Mucosa of gallbladder (tissue), 1 donor: Measurements from ENCODE around the gene ZXDC. TPM values are rescaled to one million over a fixed set of nuclear protein-coding genes. Genes with fewer than 3 reads are reported as not detected.

ENCODE experiments used
- DNase-seq: peaks from one replicate; pipeline ENCODE4 v3.0.0-alpha.2; 2020; ENCODE audit warnings: low spot score
- total RNA-seq: library from RNA; stranded (reverse); gene quantifications from one replicate; pipeline ENCODE4 v1.2.1, GENCODE V29; 2021
- donor health status: DM: no; HTN: no; CAD: no.

Gene ZXDC
- total RNA-seq, 1 donor from 2014 or later: 34.6 TPM

DNA sequence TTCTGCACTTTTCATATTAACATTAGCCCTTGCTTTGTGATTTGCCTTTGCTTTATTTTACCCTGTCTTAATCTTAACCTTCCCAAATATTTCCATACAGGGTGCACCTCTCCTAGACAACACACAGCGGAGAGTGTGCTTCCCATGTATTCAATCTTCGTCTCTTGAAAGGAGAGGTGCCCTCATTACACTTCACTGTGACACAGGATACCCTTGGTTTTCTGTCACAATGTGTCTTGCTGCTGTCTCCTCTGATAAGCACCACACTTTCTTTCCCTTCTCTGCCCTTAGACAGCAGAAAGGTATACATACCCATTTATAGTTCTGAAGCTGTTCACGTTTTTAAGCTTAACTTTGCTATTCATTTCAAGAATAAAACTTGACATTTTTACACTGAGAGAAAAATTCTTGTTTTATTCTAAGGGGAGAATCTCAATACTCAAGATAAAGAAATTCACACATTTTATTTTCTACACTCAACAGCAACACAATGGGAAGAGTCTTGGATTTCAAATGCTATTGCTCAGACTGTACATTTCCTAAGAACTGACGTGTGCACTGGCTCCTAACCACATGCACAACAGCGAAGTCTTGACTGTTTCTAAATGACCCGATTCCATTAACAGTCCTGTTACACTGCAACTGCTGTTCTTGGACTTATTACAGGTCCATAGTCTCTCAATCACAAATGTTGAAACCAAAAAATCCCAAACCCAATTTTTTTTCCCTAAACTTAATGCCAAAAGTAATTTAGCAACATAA is 21.1 kb downstream of the ZXDC start:
- DNase-seq: no peak

DNA sequence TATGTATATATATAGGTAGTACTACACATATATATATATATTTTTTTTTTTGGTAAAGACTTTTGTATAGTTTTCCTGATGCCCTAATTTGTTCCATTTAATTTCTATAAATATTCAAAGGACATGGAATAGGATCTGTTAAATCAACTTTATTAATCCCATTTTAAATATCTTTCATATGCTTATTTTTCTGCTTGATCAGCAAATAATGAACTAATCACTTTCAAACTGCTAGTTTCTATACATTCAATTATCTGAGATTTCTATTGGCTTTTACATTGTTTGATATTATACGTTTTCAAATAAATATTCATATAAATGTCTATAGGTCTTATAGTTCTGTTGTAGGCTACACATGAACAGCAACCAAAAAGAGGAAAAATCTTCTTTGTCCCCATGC is 21.7 kb downstream of the ZXDC start:
- no peak for DNase-seq

DNA sequence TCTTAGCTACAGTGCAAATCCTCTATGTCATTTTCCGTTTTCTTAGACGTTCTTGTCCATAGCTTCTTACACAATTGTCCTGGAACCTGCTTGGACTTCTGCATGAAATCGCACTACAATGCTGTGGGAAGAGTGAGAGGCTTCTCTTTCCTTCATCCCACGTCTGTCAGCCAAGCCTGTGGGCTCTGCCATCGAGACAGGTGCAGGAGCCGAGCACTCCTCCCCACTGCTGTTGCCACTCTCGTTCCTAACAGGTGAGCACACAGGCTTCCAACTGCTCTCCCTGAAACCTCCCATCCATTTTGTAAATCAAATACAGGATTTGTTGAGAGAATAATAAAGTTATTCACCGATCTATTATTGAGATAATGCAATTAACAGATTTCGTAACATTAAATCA is 23.5 kb downstream of the ZXDC start:
- DNase-seq: no peak

- no peak for DNase-seq
Measured at GRCh38 chr3:126451511-126451910, 24.2 kb downstream of the ZXDC start.

DNA sequence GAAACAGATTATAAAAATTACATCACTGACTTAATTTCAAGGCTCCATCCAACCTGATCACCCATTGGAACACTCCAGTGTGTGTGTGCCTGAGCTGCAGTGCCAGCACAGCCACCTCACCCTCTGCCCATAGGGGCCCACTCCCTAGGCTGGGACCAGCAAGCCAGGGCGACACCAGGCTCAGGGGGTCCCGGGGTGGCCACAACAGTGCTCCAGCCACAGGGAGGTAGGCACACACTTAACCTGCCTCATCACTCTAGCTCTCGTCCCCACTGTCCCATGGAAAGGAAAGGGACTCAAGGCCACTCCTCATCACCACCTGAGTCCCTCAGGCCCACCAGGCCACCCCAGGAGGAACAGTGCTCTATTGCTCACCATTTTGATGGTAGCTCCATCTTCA is 24.9 kb downstream of the ZXDC start:
- no peak for DNase-seq

DNA sequence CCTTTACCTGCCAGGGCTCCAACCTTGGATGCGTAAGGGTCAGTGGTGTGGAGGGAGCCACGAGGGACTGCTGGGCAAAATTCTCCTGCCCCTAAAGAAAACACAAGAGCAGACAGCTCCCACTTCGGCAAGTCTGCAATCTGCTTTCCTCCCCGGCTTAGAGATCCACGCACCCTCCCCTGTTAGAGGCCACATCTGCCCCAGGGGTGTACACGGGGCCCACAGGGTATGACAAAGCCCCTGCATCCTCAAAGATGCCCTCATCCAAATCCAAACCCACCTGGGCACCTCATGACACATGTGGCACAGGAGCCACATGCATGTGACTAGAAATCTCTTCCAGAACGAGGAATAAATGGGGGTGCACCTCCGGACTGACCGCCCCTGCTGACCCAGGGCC is 25.5 kb downstream of the ZXDC start:
- DNase-seq: no peak

- no peak for DNase-seq
Measured at GRCh38 chr3:126449621-126450051, 26.1 kb downstream of the ZXDC start.

DNA sequence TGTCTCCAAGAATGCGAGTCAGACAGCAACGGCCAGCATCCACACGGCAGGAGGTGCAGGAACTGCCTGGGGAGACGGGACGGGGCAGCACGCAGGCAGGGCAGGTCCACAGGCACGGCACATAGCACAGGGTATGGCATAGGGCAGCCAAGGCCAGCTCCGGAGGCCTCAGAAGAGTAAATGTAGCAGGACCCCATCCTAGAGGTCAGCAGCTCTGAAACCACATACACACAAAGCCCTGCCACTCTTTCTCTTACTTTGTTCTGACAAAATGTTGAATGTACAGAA is 26.9 kb downstream of the ZXDC start:
- no peak for DNase-seq

DNA sequence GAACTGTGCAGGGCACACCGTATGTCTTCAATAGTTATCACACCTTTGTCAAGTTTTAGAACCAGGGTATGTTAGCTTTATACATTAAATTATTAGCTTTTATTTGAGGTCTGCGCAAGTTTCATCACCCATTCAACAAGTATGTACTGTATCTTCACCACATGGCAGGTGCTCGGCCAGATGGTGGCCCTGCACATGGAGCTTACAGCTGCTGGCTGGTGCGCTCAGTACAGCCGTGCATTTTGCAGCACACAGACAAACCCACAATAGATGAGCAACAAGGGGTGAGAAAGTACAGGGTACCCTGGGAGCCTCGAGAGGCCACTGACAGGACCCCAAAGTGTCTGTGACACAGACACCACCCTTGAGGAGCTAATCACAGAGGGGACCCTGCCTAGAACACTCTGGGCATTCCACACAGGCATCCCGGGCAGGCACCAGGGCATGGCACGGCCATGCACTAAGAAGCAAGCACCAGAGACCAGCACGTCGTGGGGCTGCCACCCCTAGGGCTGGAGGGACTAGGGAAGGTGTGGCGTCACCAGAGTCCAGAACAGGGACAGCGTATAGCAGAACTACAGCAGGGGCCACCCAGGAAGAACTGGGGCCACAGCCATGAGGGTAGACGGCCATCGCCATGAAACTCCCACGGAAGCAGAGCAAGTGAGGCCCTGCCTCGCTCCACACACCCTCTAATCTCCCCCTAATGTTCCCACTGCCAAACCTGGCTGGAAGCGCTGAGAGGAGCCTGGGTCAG is 27.4 kb downstream of the ZXDC start:
- no peak for DNase-seq

DNA sequence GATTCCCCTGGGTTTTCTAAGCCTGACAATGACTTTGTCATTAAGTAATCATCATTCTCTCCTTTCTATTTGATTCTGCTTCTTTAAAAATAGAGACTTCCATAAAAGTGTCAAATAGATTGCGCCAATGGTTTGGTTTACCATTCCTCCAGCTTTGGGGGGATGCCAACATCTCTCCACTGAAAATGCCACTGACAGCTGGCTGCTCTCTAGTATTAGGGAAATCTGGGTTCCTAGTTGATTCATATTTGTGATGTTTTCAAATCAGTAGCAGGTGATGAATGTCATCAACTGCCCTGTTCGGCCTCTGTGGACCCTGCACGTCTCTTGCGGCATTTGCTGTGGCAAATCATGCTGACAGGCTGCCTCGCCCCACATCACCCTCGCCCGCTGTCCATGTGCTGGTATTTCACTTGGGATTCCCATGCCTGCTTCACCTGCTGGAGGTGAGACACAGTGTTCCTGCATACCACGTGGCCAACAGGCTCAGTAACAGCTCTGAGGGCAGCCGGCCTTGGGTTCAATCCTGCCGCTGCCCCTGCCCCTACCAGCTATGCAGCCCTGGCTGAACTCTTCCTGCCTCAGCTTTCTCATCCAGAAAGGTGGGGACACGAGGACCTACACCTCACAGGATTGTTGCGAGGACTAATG is 28.1 kb downstream of the ZXDC start:
- DNase-seq: no peak

DNA sequence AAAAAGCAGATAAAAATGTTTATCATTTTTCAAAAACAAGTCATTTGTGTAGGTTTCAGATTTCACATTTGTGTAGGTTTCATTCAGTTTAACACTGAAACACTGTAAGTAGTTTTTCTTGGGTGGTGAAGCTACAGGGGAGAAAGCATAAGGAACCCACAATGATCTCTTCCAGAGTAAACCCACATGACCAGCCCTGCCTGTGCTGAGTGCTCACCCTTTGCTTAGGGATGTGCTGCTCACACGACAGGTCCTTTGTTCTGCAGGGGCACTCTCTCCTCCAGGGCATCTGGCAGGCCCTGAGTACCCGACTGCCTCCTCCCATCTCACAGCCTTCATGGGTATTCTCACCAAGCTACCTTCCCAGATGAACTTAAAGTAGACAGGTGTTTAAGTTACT is 28.9 kb downstream of the ZXDC start:
- DNase-seq: no peak

- DNase-seq: no peak
Measured at GRCh38 chr3:126446301-126446700, 29.4 kb downstream of the ZXDC start.

DNA sequence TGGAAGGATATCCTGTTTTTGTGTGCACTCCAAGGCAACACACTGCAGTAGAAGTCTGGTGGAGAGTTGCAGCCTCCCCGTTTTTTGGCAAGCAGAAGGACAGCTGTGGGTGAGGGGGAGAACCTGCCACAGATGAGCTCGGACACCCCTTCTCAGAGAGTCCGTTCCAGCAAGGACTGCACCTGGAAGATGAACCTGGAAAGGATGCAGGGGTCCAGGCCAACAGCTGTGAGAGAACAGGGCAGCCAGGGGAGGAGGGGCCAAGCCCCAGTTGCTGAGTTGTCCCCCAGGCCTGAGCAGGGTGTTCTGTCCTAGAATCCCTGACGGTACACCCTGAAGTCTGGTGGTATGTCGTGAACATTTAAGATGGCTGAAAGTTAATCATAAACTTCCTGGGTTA is 30.2 kb downstream of the ZXDC start:
- DNase-seq: no peak

GRCh38 chr3:126442856-126443242 is 32.8 kb downstream of the ZXDC start:
- no peak for DNase-seq

- peak; percentile 34 for DNase-seq
Measured at GRCh38 chr3:126442094-126442855, 33.4 kb downstream of the ZXDC start.

GRCh38 chr3:126441256-126441880 is 34.3 kb downstream of the ZXDC start:
- DNase-seq: no peak

DNA sequence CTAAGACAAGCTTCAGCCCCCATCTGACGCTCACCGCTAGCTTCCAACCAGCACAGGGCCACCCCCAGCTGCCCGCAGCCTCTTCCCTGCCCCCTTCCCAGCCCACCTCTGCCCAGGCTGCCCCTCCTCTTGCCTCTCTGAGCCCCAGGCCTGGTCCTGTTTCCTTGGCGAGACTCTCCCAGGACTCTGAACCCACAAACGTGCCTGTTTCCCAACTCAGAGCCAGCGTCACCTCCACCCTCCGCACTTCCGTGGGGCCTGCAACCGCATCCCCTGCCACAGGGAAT is 35.0 kb downstream of the ZXDC start:
- DNase-seq: no peak

DNA sequence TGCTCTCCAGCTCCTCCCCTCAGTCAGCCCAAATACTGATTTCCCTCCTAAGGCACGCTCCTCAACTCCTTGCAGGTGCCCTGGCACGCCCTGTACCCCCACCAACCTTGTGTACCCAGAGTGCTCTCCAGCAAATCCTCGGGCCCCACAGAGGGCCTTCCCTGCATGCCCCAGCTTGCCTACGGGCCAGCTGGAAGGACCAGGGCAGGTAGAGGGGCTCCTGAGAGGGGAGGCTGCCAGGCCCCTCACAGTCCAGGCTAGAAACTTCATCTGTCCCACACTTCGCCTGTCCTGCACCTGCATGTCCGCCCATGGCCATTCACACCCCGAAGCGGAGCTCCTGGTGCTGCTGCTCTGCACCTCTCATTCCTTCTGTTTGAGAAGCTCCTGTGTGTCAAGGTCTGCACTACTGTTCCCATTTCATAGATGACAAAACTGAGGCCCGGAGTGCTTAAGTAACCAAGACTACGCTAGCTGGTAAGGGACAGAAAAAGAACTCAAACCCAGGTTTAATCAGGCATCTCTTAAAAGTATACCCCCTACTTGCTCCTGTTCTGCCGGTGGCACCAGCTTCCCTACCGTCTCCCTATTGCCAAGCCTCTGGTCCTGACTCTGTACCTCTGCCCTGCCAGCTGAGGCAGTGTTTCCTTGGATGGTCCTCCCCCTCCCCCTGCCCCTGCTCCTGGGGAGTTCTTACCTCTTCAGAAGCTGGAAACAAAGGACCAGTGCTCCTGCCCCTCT is 35.6 kb downstream of the ZXDC start:
- no peak for DNase-seq

GRCh38 chr3:126439346-126439967 is 36.2 kb downstream of the ZXDC start:
- no peak for DNase-seq

DNA sequence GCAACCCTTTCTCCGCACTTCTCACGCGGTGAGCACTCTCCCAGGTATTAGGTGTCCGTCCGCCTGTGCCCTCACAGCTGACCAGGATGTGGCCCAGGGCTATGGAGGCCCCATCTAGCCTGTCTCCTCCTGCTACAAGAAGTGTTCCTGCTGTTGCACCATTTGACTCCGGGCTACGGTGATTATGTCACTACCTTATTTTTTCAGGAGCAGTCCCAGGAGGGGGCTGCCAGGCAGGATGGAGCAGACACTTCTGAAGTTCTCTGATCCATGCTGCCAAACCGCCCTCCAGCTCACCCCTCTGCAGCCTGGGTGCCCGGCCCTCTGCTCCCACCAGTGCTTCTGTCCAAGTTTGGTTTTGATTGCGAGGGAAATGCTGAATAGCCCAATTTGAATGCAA is 36.9 kb downstream of the ZXDC start:
- DNase-seq: no peak

DNA sequence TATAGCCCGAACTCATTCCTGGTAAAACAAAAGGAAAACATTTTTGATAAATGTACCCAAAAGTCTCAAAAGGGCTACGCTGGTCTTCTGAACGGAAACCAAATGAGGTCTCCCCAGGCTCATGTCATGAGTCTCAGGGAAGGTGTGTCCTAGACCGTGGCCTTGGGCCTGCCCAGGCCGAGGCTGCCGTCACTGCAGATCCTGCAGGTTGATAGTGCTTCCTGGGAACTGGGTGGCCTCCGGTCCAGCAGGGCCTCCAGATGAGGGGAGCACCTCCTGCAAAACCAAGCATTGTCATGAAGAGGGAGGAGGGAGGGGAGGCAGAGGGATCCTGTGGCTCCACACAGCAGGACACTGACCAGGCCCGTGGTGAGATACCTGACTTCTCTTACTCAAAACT is 37.5 kb downstream of the ZXDC start:
- DNase-seq: no peak
